Mononuclear cell (primary cell): ENCODE results near the gene GAS1. TPM values are rescaled to one million over a fixed set of nuclear protein-coding genes. Genes with fewer than 3 reads are reported as not detected.

Source experiments
- H3K27me3 ChIP-seq: 2 replicates; pipeline ENCODE4 v1.6.0; 2011; ENCODE audit warnings: low read length, control low read depth; ENCODE audit not compliant: insufficient read depth
- H3K4me1 ChIP-seq: 2 replicates; pipeline ENCODE4 v1.5.1; 2011; ENCODE audit warnings: mild to moderate bottlenecking, low read length, control low read depth; ENCODE audit not compliant: insufficient read depth
- H3K4me3 ChIP-seq: 2 replicates; pipeline ENCODE4 v1.5.1; 2011; ENCODE audit warnings: mild to moderate bottlenecking, low read length, moderate library complexity
- H3K9me3 ChIP-seq: 2 replicates; pipeline ENCODE4 v1.5.1; 2011; ENCODE audit warnings: low read depth, mild to moderate bottlenecking, control low read depth, low read length
- total RNA-seq: library from RNA; depleted of rRNA; stranded (reverse); fragments of >200 nt; gene quantifications from one replicate; pipeline ENCODE4 v1.2.3, GENCODE V29; 2012

Gene GAS1
- total RNA-seq, 1 donor, result 0.63 TPM

DNA sequence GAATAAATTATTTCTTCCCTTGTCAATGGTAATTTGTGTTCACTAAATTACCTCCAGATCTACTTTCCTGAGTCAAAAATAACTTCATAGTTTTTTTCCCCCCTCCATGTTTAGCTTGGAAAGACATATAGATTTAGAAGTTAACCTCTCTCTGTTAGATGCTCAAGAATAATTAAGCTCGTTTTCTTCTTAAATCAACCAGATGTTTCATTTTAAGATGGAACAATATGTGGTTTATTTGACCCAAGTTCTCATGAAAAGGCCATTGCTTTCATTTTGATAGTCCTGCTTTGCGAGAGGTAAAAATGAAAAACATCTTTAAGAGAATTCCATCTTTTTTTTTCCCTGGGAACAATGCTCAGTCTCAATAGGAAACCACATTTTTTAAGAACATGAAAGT is 27.7 kb upstream of the GAS1 start:
- Histone ChIP-seq H3K4me1 (no peaks in the 10 kb centered on the region), H3K9me3 (no peaks in the 10 kb centered on the region)

GRCh38 chr9:86974421-86974820 is 27.1 kb upstream of the GAS1 start:
- Histone ChIP-seq H3K9me3 (no peaks in the 10 kb centered on the region), H3K27me3 (peaks cover 3% of the 10 kb centered on the region), H3K4me3 (no peak overlapping the region), H3K4me1 (no peaks in the 10 kb centered on the region)

More for the DNA sequence above, 27.7 kb upstream of the GAS1 start:
- H3K4me3 ChIP-seq, result no peak overlapping the region
- peaks cover 3% of the 10 kb centered on the region for H3K27me3 ChIP-seq

GRCh38 chr9:86971742-86972141 is 24.4 kb upstream of the GAS1 start:
- Histone ChIP-seq H3K9me3 (no peaks in the 10 kb centered on the region), H3K4me1 (no peaks in the 10 kb centered on the region), H3K27me3 (peaks cover 3% of the 10 kb centered on the region), H3K4me3 (no peak overlapping the region)

- Histone ChIP-seq H3K4me3 (no peak overlapping the region), H3K9me3 (no peaks in the 10 kb centered on the region), H3K4me1 (no peaks in the 10 kb centered on the region), H3K27me3 (no peaks in the 10 kb centered on the region)
These were observed 21.1 kb upstream of the GAS1 start for GRCh38 chr9:86968258-86968920.

DNA sequence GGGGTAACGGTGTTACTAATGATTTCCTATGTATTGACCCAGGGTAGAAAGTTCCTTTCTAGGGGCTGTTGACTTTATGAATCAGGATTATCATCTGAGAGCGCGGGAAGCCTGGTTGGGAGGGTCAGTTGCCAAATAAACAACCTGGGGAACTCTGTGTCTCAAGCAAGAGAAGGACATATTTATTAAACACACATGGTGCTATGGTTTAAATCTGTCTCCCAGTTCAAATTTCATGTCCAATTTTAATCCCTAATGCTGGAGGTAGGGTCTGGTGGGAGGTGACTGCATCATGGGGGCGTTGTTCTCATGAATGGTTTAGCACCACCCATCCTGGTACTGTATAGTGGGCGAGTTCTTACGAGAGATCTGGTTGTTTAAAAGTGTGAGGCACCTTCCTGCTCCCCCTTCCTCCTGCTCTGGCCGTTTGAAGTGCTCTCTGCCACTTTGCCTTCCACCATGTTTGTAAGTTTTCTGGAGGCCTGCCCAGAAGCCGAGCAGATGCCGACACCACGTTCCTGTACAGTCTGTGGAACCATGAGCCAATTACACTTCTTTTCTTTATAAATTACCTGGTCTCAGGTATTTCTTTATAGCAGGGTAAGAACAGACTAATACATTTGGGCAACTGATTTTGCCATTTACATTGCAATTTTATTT is 19.7 kb upstream of the GAS1 start:
- no peaks in the 10 kb centered on the region for H3K9me3 ChIP-seq

GRCh38 chr9:86965636-86966395 is 18.5 kb upstream of the GAS1 start:
- Histone ChIP-seq H3K9me3 (no peaks in the 10 kb centered on the region), H3K4me3 (no peak overlapping the region), H3K27me3 (no peaks in the 10 kb centered on the region), H3K4me1 (no peaks in the 10 kb centered on the region)

More for the DNA sequence above, 19.7 kb upstream of the GAS1 start:
- H3K27me3 ChIP-seq, result no peaks in the 10 kb centered on the region
- H3K4me1 ChIP-seq, result no peaks in the 10 kb centered on the region
- H3K4me3 ChIP-seq, result no peak overlapping the region

- peaks cover 7% of the 10 kb centered on the region for H3K27me3 ChIP-seq
- H3K9me3 ChIP-seq, result no peaks in the 10 kb centered on the region
- H3K4me1 ChIP-seq, result no peaks in the 10 kb centered on the region
- H3K4me3 ChIP-seq, result no peak overlapping the region
These were observed 15.4 kb upstream of the GAS1 start for GRCh38 chr9:86962692-86963091.

- H3K9me3 ChIP-seq, result no peaks in the 10 kb centered on the region
- H3K27me3 ChIP-seq, result peaks cover 7% of the 10 kb centered on the region
- H3K4me1 ChIP-seq, result no peaks in the 10 kb centered on the region
- no peak overlapping the region for H3K4me3 ChIP-seq
These were observed 13.6 kb upstream of the GAS1 start for GRCh38 chr9:86960938-86961337.

GRCh38 chr9:86958203-86958602 is 10.9 kb upstream of the GAS1 start:
- no peak overlapping the region for H3K4me3 ChIP-seq
- H3K4me1 ChIP-seq, result no peaks in the 10 kb centered on the region
- H3K9me3 ChIP-seq, result no peaks in the 10 kb centered on the region
- peaks cover 7% of the 10 kb centered on the region for H3K27me3 ChIP-seq

DNA sequence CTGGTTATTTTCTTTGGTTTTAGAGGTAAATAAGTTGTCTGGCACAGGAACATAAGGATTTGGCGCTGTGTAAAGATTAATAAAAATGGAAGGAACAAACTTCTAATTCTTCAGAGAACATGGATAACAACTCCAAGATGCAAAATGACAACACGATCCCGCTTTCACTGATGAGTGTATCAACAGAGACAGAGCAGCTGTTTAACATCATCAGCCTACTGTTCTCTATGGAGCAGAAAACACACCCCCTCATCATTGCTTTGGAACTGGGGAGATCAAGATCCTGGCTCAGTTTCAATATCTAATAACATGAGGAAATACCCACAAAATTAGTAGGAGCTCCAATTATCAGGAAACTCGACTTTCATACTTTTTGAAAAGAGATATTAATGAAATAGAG is 8.3 kb upstream of the GAS1 start:
- no peaks in the 10 kb centered on the region for H3K4me1 ChIP-seq
- no peak overlapping the region for H3K4me3 ChIP-seq
- H3K9me3 ChIP-seq, result no peaks in the 10 kb centered on the region
- peaks cover 7% of the 10 kb centered on the region for H3K27me3 ChIP-seq

GRCh38 chr9:86955042-86955441 is 7.7 kb upstream of the GAS1 start:
- no peaks in the 10 kb centered on the region for H3K9me3 ChIP-seq
- peaks cover 5% of the 10 kb centered on the region for H3K27me3 ChIP-seq
- no peak overlapping the region for H3K4me3 ChIP-seq
- H3K4me1 ChIP-seq, result no peaks in the 10 kb centered on the region

DNA sequence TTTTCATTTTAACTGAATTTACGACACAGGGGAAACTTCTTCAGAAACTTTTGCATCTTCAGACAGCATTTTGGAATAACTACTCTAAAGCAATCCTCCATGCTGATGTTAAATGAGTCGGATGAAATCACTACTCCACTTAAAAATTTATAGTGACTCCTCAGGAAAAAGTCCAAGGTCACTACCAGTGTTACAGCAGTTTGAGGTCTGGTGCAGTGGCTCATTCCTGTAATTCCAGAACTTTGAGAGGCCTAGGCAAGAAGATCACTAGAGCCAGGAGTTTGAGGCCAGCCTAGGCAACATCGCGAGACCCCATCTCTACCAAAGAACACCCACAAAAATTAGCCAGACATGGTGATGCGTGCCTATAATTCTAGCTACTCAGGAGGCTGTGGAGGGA is 5.9 kb upstream of the GAS1 start:
- Histone ChIP-seq H3K4me3 (no peak overlapping the region), H3K27me3 (no peaks in the 10 kb centered on the region), H3K4me1 (peaks cover 11% of the 10 kb centered on the region), H3K9me3 (no peaks in the 10 kb centered on the region)

DNA sequence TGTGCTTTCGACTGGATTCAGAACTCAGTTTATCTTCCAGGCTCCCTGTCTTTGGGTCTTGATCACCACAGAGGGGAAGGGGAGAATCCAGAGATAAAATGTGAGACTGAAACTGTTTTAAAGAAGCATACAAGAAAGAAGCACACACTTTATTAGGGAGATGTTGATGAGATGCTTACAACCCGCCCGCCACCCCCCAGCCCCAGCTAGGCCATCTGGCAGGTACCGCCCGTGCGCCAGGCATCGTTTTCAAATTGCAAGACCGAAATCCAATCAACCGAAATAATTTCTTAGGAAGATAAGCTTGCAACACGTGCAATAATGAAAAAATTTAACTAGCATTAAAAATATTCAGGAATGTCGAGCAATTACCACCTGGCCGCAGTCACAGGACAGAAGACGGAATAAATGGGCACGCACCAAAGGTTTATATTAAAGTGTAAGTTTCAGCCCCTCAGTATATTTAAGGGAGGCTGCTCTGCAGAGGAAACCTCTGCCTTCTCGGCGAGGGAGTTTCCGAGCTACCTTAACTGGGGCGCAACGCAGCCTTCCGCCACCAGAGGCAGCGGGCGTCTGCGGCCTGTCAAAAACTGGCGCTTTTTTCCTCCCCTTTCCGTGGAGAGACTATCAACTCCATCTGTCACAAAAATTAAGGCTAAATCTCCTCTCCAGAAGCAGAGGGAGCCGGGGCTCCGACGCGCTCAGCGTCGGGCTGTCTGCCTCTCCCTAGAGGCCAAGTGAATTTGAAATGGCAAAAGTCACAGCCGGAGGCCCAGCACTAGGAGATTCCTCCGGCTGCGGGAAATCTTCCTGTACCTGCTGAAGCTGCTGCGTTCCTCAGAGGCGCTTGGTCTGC is 996 bp upstream of the GAS1 start:
- Histone ChIP-seq H3K4me1 (peaks cover 29% of the 10 kb centered on the region), H3K27me3 (peaks cover 23% of the 10 kb centered on the region), H3K4me3 (peak overlapping the region; percentile 54), H3K9me3 (no peaks in the 10 kb centered on the region)

GRCh38 chr9:86946201-86947145 is 833 bp downstream of the GAS1 start:
- Histone ChIP-seq H3K4me3 (peak overlapping the region; percentile 54), H3K27me3 (peaks cover 41% of the 10 kb centered on the region), H3K9me3 (no peaks in the 10 kb centered on the region), H3K4me1 (peaks cover 29% of the 10 kb centered on the region)
